ENCODE results near the gene RAE1. TPM values are rescaled to one million over a fixed set of nuclear protein-coding genes. Genes with fewer than 3 reads are reported as not detected.

Gene RAE1
- total and polyA plus RNA-seq, 2 donors (not counting 1 experiment from before 2014, with no cell fraction given), result 27.2 to 39.4 TPM

DNA sequence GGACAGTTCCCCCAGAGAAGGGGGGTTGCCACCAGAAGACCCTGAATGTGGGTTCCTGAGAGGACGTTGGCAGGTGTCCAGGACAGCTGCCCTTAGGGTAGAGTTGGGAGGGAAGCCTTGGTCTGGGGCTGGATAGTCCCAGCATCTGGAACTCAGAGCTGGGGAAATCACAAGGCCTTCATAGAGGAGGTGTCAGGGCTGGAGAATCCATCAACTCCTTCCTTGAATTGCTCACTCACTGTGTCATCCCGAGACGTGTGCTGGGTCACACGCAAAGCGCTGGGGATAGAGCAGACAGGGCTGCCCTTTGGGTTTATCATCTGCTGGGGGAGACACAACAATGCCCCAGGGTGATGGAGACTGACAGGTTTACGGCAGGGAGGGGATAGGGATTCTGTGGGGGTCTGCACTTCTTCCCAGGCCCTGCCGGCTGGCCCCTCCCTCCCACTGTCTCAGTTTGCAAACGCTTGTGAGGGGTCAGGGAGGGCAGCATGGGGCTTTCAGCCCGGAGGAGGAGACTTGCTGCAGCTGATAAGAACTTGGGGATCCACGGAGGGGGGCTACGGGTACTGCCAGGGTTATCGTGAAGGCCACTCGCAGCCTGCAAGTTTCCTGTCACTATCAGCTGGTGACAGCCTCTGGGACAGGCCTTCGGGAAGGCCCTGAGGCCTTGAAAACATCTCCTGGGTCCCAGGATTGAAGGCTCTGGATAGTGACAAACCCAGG lies 58.8 kb downstream of the RAE1 start:
- Histone ChIP-seq H2AFZ (ENCODE audit: low read length) (no peak overlapping the region), H3K4me2 (ENCODE audit: extremely low read depth, insufficient read depth, low read length) (no peak overlapping the region), H3K9ac (ENCODE audit: insufficient read depth, low read length) (no peak overlapping the region), H3K27ac (ENCODE audit: insufficient read depth, low read length) (no peak overlapping the region), H3K79me2 (ENCODE audit: control insufficient read depth, insufficient read depth, low read length) (no peaks in the 10 kb centered on the region), H3K4me1 (ENCODE audit: control insufficient read depth, extremely low read depth, insufficient read depth, low read length) (no peaks in the 10 kb centered on the region), H3K4me3 (replicated peaks in 1 of 4; ENCODE audit: control extremely low read depth in 1 of 4, insufficient read depth in 1 of 4, low read depth in 3 of 4, low read length in 4 of 4) (no peak overlapping the region), H3K36me3 (ENCODE audit: control insufficient read depth, insufficient read depth, low read length) (peaks cover 6% of the 10 kb centered on the region), H3K9me3 (ENCODE audit: control insufficient read depth, insufficient read depth, low read depth, low read length) (no peaks in the 10 kb centered on the region), H4K20me1 (ENCODE audit: control insufficient read depth, extremely low read depth, insufficient read depth, low read length) (no peaks in the 10 kb centered on the region), H3K27me3 (ENCODE audit: control insufficient read depth, insufficient read depth, low read length) (no peaks in the 10 kb centered on the region)
- no peak for DNase-seq (ENCODE audit: low read depth in 2 of 2)
- TF ChIP-seq EZH2 (IDR thresholded peaks at IDR 0.05; ENCODE audit: low read length, missing control alignments) (no peak), CTCF (conservative IDR thresholded peaks at IDR 0.05 in 1 of 2, IDR thresholded peaks at IDR 0.05 in 1 of 2; ENCODE audit: low read depth in 1 of 2, low read length in 2 of 2) (no peak)

DNA sequence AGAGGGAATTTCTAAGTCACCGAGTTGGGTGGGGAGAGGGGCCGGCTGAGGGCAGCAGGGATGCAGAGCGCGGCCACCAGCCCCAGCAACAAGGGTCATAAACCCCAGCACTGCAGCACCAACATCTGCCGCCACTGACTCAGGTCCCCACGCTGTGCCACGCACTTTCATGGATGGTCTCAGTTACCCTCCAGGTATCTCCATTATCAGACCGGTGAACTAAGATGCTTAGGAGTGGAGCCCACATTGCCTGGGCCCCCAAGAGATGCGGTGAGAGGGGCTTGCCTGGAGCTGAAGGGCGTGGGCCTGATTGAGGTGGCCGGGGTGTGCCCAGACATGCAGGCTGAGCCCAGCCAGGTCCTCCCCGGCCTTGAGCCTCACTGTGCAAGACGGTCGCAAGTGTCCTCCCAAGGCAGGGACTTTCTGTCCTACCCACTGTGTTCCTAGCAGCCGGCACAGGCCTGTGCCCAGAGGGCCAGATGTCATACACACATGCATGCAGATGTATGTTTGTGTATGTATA lies 59.4 kb downstream of the RAE1 start:
- TF ChIP-seq EZH2 (IDR thresholded peaks at IDR 0.05; ENCODE audit: low read length, missing control alignments) (no peak), CTCF (conservative IDR thresholded peaks at IDR 0.05 in 1 of 2, IDR thresholded peaks at IDR 0.05 in 1 of 2; ENCODE audit: low read depth in 1 of 2, low read length in 2 of 2) (no peak)
- Histone ChIP-seq H3K79me2 (ENCODE audit: control insufficient read depth, insufficient read depth, low read length) (no peaks in the 10 kb centered on the region), H3K4me3 (replicated peaks in 1 of 4; ENCODE audit: control extremely low read depth in 1 of 4, insufficient read depth in 1 of 4, low read depth in 3 of 4, low read length in 4 of 4) (no peak overlapping the region), H4K20me1 (ENCODE audit: control insufficient read depth, extremely low read depth, insufficient read depth, low read length) (no peaks in the 10 kb centered on the region), H3K27me3 (ENCODE audit: control insufficient read depth, insufficient read depth, low read length) (no peaks in the 10 kb centered on the region), H3K4me2 (ENCODE audit: extremely low read depth, insufficient read depth, low read length) (no peak overlapping the region), H3K36me3 (ENCODE audit: control insufficient read depth, insufficient read depth, low read length) (peaks cover 6% of the 10 kb centered on the region), H3K27ac (ENCODE audit: insufficient read depth, low read length) (no peak overlapping the region), H2AFZ (ENCODE audit: low read length) (no peak overlapping the region), H3K9me3 (ENCODE audit: control insufficient read depth, insufficient read depth, low read depth, low read length) (no peaks in the 10 kb centered on the region), H3K9ac (ENCODE audit: insufficient read depth, low read length) (no peak overlapping the region), H3K4me1 (ENCODE audit: control insufficient read depth, extremely low read depth, insufficient read depth, low read length) (no peaks in the 10 kb centered on the region)
- no peak for DNase-seq (ENCODE audit: low read depth in 2 of 2)

- Histone ChIP-seq H3K36me3 (ENCODE audit: control insufficient read depth, insufficient read depth, low read length) (peaks cover 6% of the 10 kb centered on the region), H3K4me2 (ENCODE audit: extremely low read depth, insufficient read depth, low read length) (no peak overlapping the region), H3K4me1 (ENCODE audit: control insufficient read depth, extremely low read depth, insufficient read depth, low read length) (no peaks in the 10 kb centered on the region), H3K9ac (ENCODE audit: insufficient read depth, low read length) (no peak overlapping the region), H2AFZ (ENCODE audit: low read length) (no peak overlapping the region), H3K27me3 (ENCODE audit: control insufficient read depth, insufficient read depth, low read length) (no peaks in the 10 kb centered on the region), H3K4me3 (replicated peaks in 1 of 4; ENCODE audit: control extremely low read depth in 1 of 4, insufficient read depth in 1 of 4, low read depth in 3 of 4, low read length in 4 of 4) (no peak overlapping the region), H3K9me3 (ENCODE audit: control insufficient read depth, insufficient read depth, low read depth, low read length) (no peaks in the 10 kb centered on the region), H4K20me1 (ENCODE audit: control insufficient read depth, extremely low read depth, insufficient read depth, low read length) (no peaks in the 10 kb centered on the region), H3K27ac (ENCODE audit: insufficient read depth, low read length) (no peak overlapping the region), H3K79me2 (ENCODE audit: control insufficient read depth, insufficient read depth, low read length) (no peaks in the 10 kb centered on the region)
- DNase-seq (ENCODE audit: low read depth in 2 of 2), result no peak
- no peak for TF ChIP-seq CTCF (conservative IDR thresholded peaks at IDR 0.05 in 1 of 2, IDR thresholded peaks at IDR 0.05 in 1 of 2; ENCODE audit: low read depth in 1 of 2, low read length in 2 of 2)
- no peak for TF ChIP-seq EZH2 (IDR thresholded peaks at IDR 0.05; ENCODE audit: low read length, missing control alignments)
These were observed 59.9 kb downstream of the RAE1 start for GRCh38 chr20:57410924-57411323.

Measured in fibroblast of lung (primary cell).